HEK293 (cell line): Measurements from ENCODE around the gene SRP9.

Experiments
- CTCF ChIA-PET: fragments of 350-600 bp; formaldehyde crosslinking; extraction: SDS; loops from one replicate; lab custom pipeline; 2021; ENCODE audit warnings: antibody characterized with exemption; lab: Yijun Ruan, JAX
- POLR2A ChIA-PET: fragments of 300-600 bp; formaldehyde crosslinking; extraction: SDS; loops from one replicate; lab custom pipeline; 2020; ENCODE audit warnings: antibody characterized with exemption, inconsistent platforms; lab: Yijun Ruan, JAX
- H3K27ac ChIP-seq: fragments of 200-500 bp; sonication (Bioruptor generic); 2 replicates; pipeline ENCODE4 v1.5.1; 2014; ENCODE audit warnings: low read depth, low read length, control low read depth, inconsistent platforms; ENCODE audit errors: extremely low read depth
- H3K36me3 ChIP-seq, 2 experiments: fragments of 200-500 bp in 1 of 2; sonication (Bioruptor generic) in 1 of 2; 1 replicate in 1 of 2; 2 replicates in 1 of 2; pipeline ENCODE4 v1.5.1; 2014 to 2017; ENCODE audit warnings: inconsistent platforms in 2 of 2, low read length in 2 of 2; ENCODE audit not compliant: control insufficient read depth in 2 of 2, insufficient read depth in 1 of 2
- H3K4me1 ChIP-seq: fragments of 200-500 bp; sonication (Bioruptor generic); 2 replicates; pipeline ENCODE4 v1.5.1; 2014; ENCODE audit warnings: mild to moderate bottlenecking, low read length, inconsistent platforms; ENCODE audit not compliant: control insufficient read depth, insufficient read depth
- H3K4me3 ChIP-seq: 2 replicates; pipeline ENCODE4 v1.5.1; 2011; ENCODE audit warnings: low read depth, mild to moderate bottlenecking, control low read depth, low read length, moderate library complexity
- H3K9me3 ChIP-seq: fragments of 200-500 bp; sonication (Bioruptor generic); 2 replicates; pipeline ENCODE4 v1.5.1; 2014; ENCODE audit warnings: low read depth, low read length, inconsistent platforms; ENCODE audit not compliant: control insufficient read depth, insufficient read depth
- BCL11B ChIP-seq: fragments of 450-650 bp; formaldehyde crosslinking; IDR thresholded peaks from 2 replicates; pipeline ENCODE4 v1.5.1; 2016; ENCODE audit warnings: low read depth, missing biosample characterization, missing genetic modification characterization
- GLIS2 ChIP-seq: fragments of 450-650 bp; formaldehyde crosslinking; IDR thresholded peaks from 2 replicates; pipeline ENCODE4 v1.5.1; 2016; ENCODE audit warnings: missing biosample characterization, missing genetic modification characterization
- IKZF3 ChIP-seq: fragments of 450-650 bp; IDR thresholded peaks from 2 replicates; pipeline ENCODE4 v1.5.0; 2018; ENCODE audit warnings: missing biosample characterization, mild to moderate bottlenecking, missing genetic modification characterization, moderate library complexity
- MZF1 ChIP-seq: fragments of 450-650 bp; formaldehyde crosslinking; IDR thresholded peaks from 2 replicates; pipeline ENCODE4 v1.5.1; 2017; ENCODE audit warnings: missing biosample characterization, missing genetic modification characterization, borderline replicate concordance
- SCRT1 ChIP-seq: fragments of 450-650 bp; formaldehyde crosslinking; IDR thresholded peaks from 2 replicates; pipeline ENCODE4 v1.5.1; 2016; ENCODE audit warnings: missing biosample characterization, missing genetic modification characterization, borderline replicate concordance
- ZBTB48 ChIP-seq: fragments of 450-650 bp; formaldehyde crosslinking; IDR thresholded peaks from 2 replicates; pipeline ENCODE4 v1.5.1; 2016; ENCODE audit warnings: missing biosample characterization, missing genetic modification characterization
- ZIC2 ChIP-seq: fragments of 450-650 bp; formaldehyde crosslinking; IDR thresholded peaks from 2 replicates; pipeline ENCODE4 v1.5.1; 2016; ENCODE audit warnings: missing biosample characterization, missing genetic modification characterization
- ZNF114 ChIP-seq: fragments of 450-650 bp; formaldehyde crosslinking; IDR thresholded peaks from 2 replicates; pipeline ENCODE4 v1.5.0; 2017; ENCODE audit warnings: missing biosample characterization, missing genetic modification characterization
- ZNF133 ChIP-seq: fragments of 450-650 bp; formaldehyde crosslinking; IDR thresholded peaks from 2 replicates; pipeline ENCODE4 v1.5.1; 2016; ENCODE audit warnings: missing biosample characterization, missing genetic modification characterization
- ZNF184 ChIP-seq: fragments of 450-650 bp; IDR thresholded peaks from 2 replicates; pipeline ENCODE4 v1.5.1; 2018; ENCODE audit warnings: missing biosample characterization, mild to moderate bottlenecking, missing genetic modification characterization
- ZNF19 ChIP-seq: fragments of 450-650 bp; formaldehyde crosslinking; IDR thresholded peaks from 2 replicates; pipeline ENCODE4; 2016; ENCODE audit warnings: missing biosample characterization, missing genetic modification characterization, low read depth
- ZNF2 ChIP-seq: fragments of 450-650 bp; formaldehyde crosslinking; IDR thresholded peaks from 2 replicates; pipeline ENCODE4 v1.5.1; 2016; ENCODE audit warnings: missing biosample characterization, missing genetic modification characterization
- ZNF211 ChIP-seq: fragments of 450-650 bp; formaldehyde crosslinking; IDR thresholded peaks from 2 replicates; pipeline ENCODE4 v1.5.1; 2016; ENCODE audit warnings: low read depth, missing biosample characterization, missing genetic modification characterization
- ZNF223 ChIP-seq: fragments of 450-650 bp; formaldehyde crosslinking; IDR thresholded peaks from 2 replicates; pipeline ENCODE4 v1.5.1; 2016; ENCODE audit warnings: missing biosample characterization, missing genetic modification characterization
- ZNF239 ChIP-seq: fragments of 450-650 bp; formaldehyde crosslinking; IDR thresholded peaks from 2 replicates; pipeline ENCODE4 v1.5.1; 2016; ENCODE audit warnings: missing biosample characterization, missing genetic modification characterization
- ZNF302 ChIP-seq: fragments of 450-650 bp; formaldehyde crosslinking; IDR thresholded peaks from 2 replicates; pipeline ENCODE4 v1.5.1; 2016; ENCODE audit warnings: missing biosample characterization, missing genetic modification characterization, low read depth
- ZNF335 ChIP-seq: fragments of 450-650 bp; formaldehyde crosslinking; conservative IDR thresholded peaks from 2 replicates; pipeline ENCODE4 v1.5.1; 2016; ENCODE audit warnings: missing biosample characterization, missing genetic modification characterization
- ZNF423 ChIP-seq: fragments of 450-650 bp; formaldehyde crosslinking; IDR thresholded peaks from 2 replicates; pipeline ENCODE4 v1.5.1; 2016; ENCODE audit warnings: missing biosample characterization, missing genetic modification characterization
- ZNF544 ChIP-seq: fragments of 450-650 bp; formaldehyde crosslinking; IDR thresholded peaks from 2 replicates; pipeline ENCODE4 v1.5.0; 2017; ENCODE audit warnings: missing biosample characterization, missing genetic modification characterization
- ZNF549 ChIP-seq: fragments of 450-650 bp; IDR thresholded peaks from 2 replicates; pipeline ENCODE4 v1.5.1; 2018; ENCODE audit warnings: missing biosample characterization, missing genetic modification characterization, mild to moderate bottlenecking, inconsistent platforms, moderate library complexity
- ZNF561 ChIP-seq: fragments of 450-650 bp; IDR thresholded peaks from 2 replicates; pipeline ENCODE4 v1.5.1; 2018; ENCODE audit warnings: missing biosample characterization, missing genetic modification characterization, borderline replicate concordance
- ZNF621 ChIP-seq: fragments of 450-650 bp; formaldehyde crosslinking; IDR thresholded peaks from 2 replicates; pipeline ENCODE4 v1.5.1; 2017; ENCODE audit warnings: missing biosample characterization, missing genetic modification characterization
- ZNF701 ChIP-seq: fragments of 450-650 bp; formaldehyde crosslinking; IDR thresholded peaks from 2 replicates; pipeline ENCODE4 v1.5.1; 2016; ENCODE audit warnings: missing biosample characterization, missing genetic modification characterization
- ZNF830 ChIP-seq: fragments of 450-650 bp; IDR thresholded peaks from 2 replicates; pipeline ENCODE4 v1.5.0; 2018; ENCODE audit warnings: missing biosample characterization, missing genetic modification characterization, low read depth, mild to moderate bottlenecking, moderate library complexity
- ZSCAN30 ChIP-seq: fragments of 450-650 bp; IDR thresholded peaks from 2 replicates; pipeline ENCODE4 v1.5.1; 2018; ENCODE audit warnings: missing biosample characterization, mild to moderate bottlenecking, missing genetic modification characterization, moderate library complexity
- TF ChIP-seq, protein P1 (sequence below): fragments of 450-650 bp; formaldehyde crosslinking; IDR thresholded peaks from 2 replicates; pipeline ENCODE4 v1.5.1; 2016; ENCODE audit warnings: missing biosample characterization, missing genetic modification characterization
- TF ChIP-seq, protein P2 (sequence below): fragments of 450-650 bp; formaldehyde crosslinking; IDR thresholded peaks from 2 replicates; pipeline ENCODE4 v1.5.1; 2016; ENCODE audit warnings: missing biosample characterization, missing genetic modification characterization, low read depth
- TF ChIP-seq, protein P3 (sequence below): fragments of 450-650 bp; formaldehyde crosslinking; IDR thresholded peaks from 2 replicates; pipeline ENCODE4 v1.5.1; 2017; ENCODE audit warnings: missing biosample characterization, missing genetic modification characterization
- TF ChIP-seq, protein P4 (sequence below): fragments of 450-650 bp; formaldehyde crosslinking; IDR thresholded peaks from 2 replicates; pipeline ENCODE4 v1.5.1; 2016; ENCODE audit warnings: missing biosample characterization, missing genetic modification characterization
- TF ChIP-seq, protein P5 (sequence below): fragments of 450-650 bp; formaldehyde crosslinking; IDR thresholded peaks from 2 replicates; pipeline ENCODE4 v1.5.1; 2016; ENCODE audit warnings: missing biosample characterization, missing genetic modification characterization

The SRP9 gene

DNA sequence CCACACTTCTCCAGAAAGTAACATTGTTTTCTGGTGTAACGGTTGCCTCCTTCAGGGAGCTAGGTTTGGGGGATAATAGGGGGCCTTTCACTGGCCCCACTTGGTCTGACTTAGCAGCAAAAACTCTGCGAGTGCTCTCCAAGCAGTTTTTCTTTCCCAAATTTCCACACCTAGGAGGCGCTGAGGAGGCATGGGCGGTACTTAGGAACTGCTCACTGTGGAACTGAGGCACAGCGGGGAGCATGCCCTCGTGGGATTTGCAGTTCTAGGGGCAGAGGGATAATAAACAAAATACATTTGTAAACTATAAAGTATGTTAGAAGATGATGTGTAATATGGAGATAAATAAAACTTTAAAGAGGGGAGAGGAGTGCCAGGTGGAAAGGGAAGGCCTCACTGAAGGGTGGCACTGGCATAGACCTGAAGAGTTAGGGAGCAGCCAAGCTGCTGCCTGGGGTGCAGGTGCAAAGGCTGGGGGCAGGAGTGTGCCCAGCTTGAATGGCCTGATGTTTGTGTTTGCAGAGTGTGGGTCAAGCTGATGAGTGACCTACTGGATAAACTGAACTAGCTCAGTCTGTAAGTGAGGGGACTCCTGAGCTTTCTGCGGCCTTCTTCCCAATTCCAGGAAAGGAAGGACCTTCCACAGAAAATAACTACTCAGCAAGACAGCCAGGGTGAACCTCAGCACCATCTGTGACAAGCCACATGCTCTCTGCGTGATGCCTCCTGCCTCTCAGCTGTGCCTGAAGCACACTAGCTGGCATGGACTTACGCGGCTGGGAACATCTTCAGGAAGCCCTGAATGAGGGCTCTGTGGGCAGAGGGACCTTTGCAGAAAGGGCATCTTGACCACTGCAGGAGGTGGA, 34.2 kb downstream of the SRP9 start:
- ChIA-PET CTCF (interaction anchor here (0.6 to 3.9 kb wide), 17 partner anchors 8 to 347 kb away, joined by 3 to 22 read pairs (median 5); partner anchors contain the start of genes ENAH and SRP9), POLR2A (interaction anchor here (0.5 to 6.8 kb wide), 6 partner anchors 16 to 71 kb away, joined by 3 to 46 read pairs (median 3); partner anchors contain the start of genes SRP9 and TMEM63A)
- Histone ChIP-seq H3K4me1 (peaks cover 20% of the 10 kb centered on the region), H3K4me3 (no peak overlapping the region), H3K36me3 (peaks cover 0 to 7% of the 10 kb centered on the region in 2 experiments; a peak in 1 of 3 replicates), H3K27ac (no peak overlapping the region), H3K9me3 (no peaks in the 10 kb centered on the region)
- TF ChIP-seq, protein P1, sequence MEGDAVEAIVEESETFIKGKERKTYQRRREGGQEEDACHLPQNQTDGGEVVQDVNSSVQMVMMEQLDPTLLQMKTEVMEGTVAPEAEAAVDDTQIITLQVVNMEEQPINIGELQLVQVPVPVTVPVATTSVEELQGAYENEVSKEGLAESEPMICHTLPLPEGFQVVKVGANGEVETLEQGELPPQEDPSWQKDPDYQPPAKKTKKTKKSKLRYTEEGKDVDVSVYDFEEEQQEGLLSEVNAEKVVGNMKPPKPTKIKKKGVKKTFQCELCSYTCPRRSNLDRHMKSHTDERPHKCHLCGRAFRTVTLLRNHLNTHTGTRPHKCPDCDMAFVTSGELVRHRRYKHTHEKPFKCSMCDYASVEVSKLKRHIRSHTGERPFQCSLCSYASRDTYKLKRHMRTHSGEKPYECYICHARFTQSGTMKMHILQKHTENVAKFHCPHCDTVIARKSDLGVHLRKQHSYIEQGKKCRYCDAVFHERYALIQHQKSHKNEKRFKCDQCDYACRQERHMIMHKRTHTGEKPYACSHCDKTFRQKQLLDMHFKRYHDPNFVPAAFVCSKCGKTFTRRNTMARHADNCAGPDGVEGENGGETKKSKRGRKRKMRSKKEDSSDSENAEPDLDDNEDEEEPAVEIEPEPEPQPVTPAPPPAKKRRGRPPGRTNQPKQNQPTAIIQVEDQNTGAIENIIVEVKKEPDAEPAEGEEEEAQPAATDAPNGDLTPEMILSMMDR = peak; percentile 36
- TF ChIP-seq ZNF561 (peak; percentile 78), ZNF544 (tag by site-specific recombination) (no peak), GLIS2 (tag by site-specific recombination) (0 out of 2 replicates have a peak, but pooled peaks have one; percentile 61), ZNF2 (tag by site-specific recombination) (0 out of 2 replicates have a peak, but pooled peaks have one; percentile 63), ZNF423 (tag by site-specific recombination) (peak; percentile 66), ZNF211 (tag by site-specific recombination) (no peak), IKZF3 (tag by site-specific recombination) (peak; percentile 74), ZNF830 (tag by site-specific recombination) (no peak), ZNF302 (tag by site-specific recombination) (no peak), ZSCAN30 (no peak), MZF1 (0 out of 2 replicates have a peak, but pooled peaks have one; percentile 17), ZNF549 (no peak), ZNF621 (no peak), ZNF133 (no peak), ZBTB48 (tag by site-specific recombination) (0 out of 2 replicates have a peak, but pooled peaks have one; percentile 38), ZNF239 (tag by site-specific recombination) (no peak), ZNF335 (no peak), ZIC2 (tag by site-specific recombination) (peak; percentile 87), ZNF223 (tag by site-specific recombination) (no peak), ZNF184 (tag by site-specific recombination) (no peak), SCRT1 (tag by site-specific recombination) (no peak), ZNF19 (tag by site-specific recombination) (no peak), ZNF701 (tag by site-specific recombination) (no peak), BCL11B (tag by site-specific recombination) (0 out of 2 replicates have a peak, but pooled peaks have one; percentile 22), ZNF114 (tag by site-specific recombination) (no peak)
- TF ChIP-seq, protein P2, sequence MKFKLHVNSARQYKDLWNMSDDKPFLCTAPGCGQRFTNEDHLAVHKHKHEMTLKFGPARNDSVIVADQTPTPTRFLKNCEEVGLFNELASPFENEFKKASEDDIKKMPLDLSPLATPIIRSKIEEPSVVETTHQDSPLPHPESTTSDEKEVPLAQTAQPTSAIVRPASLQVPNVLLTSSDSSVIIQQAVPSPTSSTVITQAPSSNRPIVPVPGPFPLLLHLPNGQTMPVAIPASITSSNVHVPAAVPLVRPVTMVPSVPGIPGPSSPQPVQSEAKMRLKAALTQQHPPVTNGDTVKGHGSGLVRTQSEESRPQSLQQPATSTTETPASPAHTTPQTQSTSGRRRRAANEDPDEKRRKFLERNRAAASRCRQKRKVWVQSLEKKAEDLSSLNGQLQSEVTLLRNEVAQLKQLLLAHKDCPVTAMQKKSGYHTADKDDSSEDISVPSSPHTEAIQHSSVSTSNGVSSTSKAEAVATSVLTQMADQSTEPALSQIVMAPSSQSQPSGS (tag by site-specific recombination) = no peak
- TF ChIP-seq, protein P3, sequence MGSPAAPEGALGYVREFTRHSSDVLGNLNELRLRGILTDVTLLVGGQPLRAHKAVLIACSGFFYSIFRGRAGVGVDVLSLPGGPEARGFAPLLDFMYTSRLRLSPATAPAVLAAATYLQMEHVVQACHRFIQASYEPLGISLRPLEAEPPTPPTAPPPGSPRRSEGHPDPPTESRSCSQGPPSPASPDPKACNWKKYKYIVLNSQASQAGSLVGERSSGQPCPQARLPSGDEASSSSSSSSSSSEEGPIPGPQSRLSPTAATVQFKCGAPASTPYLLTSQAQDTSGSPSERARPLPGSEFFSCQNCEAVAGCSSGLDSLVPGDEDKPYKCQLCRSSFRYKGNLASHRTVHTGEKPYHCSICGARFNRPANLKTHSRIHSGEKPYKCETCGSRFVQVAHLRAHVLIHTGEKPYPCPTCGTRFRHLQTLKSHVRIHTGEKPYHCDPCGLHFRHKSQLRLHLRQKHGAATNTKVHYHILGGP (tag by site-specific recombination) = no peak
- TF ChIP-seq, protein P4, sequence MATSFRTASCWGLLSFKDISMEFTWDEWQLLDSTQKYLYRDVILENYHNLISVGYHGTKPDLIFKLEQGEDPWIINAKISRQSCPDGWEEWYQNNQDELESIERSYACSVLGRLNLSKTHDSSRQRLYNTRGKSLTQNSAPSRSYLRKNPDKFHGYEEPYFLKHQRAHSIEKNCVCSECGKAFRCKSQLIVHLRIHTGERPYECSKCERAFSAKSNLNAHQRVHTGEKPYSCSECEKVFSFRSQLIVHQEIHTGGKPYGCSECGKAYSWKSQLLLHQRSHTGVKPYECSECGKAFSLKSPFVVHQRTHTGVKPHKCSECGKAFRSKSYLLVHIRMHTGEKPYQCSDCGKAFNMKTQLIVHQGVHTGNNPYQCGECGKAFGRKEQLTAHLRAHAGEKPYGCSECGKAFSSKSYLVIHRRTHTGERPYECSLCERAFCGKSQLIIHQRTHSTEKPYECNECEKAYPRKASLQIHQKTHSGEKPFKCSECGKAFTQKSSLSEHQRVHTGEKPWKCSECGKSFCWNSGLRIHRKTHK (tag by site-specific recombination) = no peak
- TF ChIP-seq, protein P5, sequence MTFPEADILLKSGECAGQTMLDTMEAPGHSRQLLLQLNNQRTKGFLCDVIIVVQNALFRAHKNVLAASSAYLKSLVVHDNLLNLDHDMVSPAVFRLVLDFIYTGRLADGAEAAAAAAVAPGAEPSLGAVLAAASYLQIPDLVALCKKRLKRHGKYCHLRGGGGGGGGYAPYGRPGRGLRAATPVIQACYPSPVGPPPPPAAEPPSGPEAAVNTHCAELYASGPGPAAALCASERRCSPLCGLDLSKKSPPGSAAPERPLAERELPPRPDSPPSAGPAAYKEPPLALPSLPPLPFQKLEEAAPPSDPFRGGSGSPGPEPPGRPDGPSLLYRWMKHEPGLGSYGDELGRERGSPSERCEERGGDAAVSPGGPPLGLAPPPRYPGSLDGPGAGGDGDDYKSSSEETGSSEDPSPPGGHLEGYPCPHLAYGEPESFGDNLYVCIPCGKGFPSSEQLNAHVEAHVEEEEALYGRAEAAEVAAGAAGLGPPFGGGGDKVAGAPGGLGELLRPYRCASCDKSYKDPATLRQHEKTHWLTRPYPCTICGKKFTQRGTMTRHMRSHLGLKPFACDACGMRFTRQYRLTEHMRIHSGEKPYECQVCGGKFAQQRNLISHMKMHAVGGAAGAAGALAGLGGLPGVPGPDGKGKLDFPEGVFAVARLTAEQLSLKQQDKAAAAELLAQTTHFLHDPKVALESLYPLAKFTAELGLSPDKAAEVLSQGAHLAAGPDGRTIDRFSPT (tag by site-specific recombination) = 0 out of 2 replicates have a peak, but pooled peaks have one; percentile 9
